A549 (cell line): ENCODE data around the gene JMJD8.

ENCODE experiments used
- POLR2A ChIP-seq: IDR thresholded peaks from 2 replicates; pipeline ENCODE4 v1.6.1; 2012; ENCODE audit warnings: mild to moderate bottlenecking, low read length
- TF ChIP-seq, protein P1 (sequence below): fragments of >200 bp; sonication (Bioruptor Twin); formaldehyde crosslinking; IDR thresholded peaks from 3 replicates; pipeline ENCODE4 v1.5.1; 2016

DNA sequence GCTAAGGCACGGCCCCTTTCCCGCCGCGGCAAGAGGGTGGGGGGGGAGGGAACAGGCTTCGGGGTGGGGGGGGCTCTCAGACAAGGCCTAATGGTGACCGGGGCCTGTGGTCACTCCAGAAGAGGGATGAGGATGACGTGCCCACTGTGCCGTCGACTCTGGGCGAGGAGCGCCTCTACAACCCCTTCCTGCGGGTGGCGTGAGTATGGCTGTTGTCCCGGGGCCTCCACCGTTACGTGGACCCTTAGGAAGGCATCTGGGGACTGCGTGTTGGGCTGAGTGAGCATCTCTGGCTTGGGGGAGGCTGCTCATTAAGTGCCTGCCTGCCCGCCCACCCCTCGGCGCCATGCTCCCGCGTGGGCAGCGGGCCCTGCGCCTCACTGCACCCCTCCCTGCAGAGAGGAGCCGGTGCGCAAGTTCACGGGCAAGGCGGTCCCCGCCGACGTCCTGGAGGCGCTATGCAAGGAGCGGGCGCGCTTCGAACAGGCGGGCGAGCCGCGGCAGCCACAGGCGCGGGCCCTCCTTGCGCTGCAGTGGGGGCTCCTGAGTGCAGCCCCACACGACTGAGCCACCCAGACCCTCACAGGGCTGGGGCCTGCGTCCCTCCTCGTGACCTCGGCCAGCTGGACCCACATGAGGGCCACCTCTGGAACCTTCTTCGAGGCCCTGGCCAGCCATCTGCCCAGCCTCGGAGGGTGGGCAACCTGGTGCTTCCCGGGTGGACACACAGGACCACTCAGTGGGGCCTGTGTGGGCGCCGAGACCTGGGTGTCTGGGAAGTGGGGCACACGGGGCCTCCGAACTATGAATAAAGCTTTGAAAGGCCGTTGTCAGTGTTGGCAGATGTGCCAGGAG is 45.0 kb upstream of the JMJD8 start:
- no peak for TF ChIP-seq POLR2A
- TF ChIP-seq, protein P1, sequence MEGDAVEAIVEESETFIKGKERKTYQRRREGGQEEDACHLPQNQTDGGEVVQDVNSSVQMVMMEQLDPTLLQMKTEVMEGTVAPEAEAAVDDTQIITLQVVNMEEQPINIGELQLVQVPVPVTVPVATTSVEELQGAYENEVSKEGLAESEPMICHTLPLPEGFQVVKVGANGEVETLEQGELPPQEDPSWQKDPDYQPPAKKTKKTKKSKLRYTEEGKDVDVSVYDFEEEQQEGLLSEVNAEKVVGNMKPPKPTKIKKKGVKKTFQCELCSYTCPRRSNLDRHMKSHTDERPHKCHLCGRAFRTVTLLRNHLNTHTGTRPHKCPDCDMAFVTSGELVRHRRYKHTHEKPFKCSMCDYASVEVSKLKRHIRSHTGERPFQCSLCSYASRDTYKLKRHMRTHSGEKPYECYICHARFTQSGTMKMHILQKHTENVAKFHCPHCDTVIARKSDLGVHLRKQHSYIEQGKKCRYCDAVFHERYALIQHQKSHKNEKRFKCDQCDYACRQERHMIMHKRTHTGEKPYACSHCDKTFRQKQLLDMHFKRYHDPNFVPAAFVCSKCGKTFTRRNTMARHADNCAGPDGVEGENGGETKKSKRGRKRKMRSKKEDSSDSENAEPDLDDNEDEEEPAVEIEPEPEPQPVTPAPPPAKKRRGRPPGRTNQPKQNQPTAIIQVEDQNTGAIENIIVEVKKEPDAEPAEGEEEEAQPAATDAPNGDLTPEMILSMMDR = no peak
